MM.1S (cell line): ENCODE data around the gene SCG3.

Source experiments
- DNase-seq: peaks from one replicate; pipeline ENCODE4 v3.0.0-alpha.2; 2015
- H2AFZ ChIP-seq: fragments of 300-600 bp; sonication (generic); 2 replicates; pipeline ENCODE4 v1.6.0; 2016; ENCODE audit warnings: antibody characterized with exemption, low read length
- H3F3A ChIP-seq: fragments of 300-600 bp; sonication (generic); 2 replicates; pipeline ENCODE4 v1.6.1; 2016; ENCODE audit warnings: mild to moderate bottlenecking, antibody characterized with exemption, low read length, moderate library complexity, mixed read lengths; ENCODE audit not compliant: insufficient read depth
- H3K27ac ChIP-seq: fragments of 300-600 bp; sonication (generic); 2 replicates; pipeline ENCODE4 v1.5.1; 2016; ENCODE audit warnings: mild to moderate bottlenecking, low read length
- H3K27me3 ChIP-seq: fragments of 300-600 bp; sonication (generic); replicated peaks from 2 replicates; pipeline ENCODE4 v1.6.0; 2016; ENCODE audit warnings: low read length; ENCODE audit not compliant: insufficient read depth
- H3K36me3 ChIP-seq: fragments of 300-600 bp; sonication (generic); replicated peaks from 2 replicates; pipeline ENCODE4 v1.6.1; 2016; ENCODE audit warnings: mild to moderate bottlenecking, low read length, mixed read lengths; ENCODE audit not compliant: insufficient read depth
- H3K4me1 ChIP-seq: fragments of 300-600 bp; sonication (generic); 2 replicates; pipeline ENCODE4 v1.6.1; 2016; ENCODE audit warnings: low read length, mixed read lengths
- H3K4me2 ChIP-seq: fragments of 300-600 bp; sonication (generic); 2 replicates; pipeline ENCODE4 v1.6.0; 2016; ENCODE audit warnings: low read depth, low read length
- H3K4me3 ChIP-seq: fragments of 300-600 bp; sonication (generic); 2 replicates; pipeline ENCODE4 v1.5.1; 2016; ENCODE audit warnings: low read length, mixed read lengths
- H3K79me2 ChIP-seq: fragments of 300-600 bp; sonication (generic); 2 replicates; pipeline ENCODE4 v1.6.1; 2016; ENCODE audit warnings: mixed run types, low read length, mixed read lengths
- H3K9ac ChIP-seq: fragments of 300-600 bp; sonication (generic); 2 replicates; pipeline ENCODE4 v1.6.1; 2016; ENCODE audit warnings: low read length, mixed read lengths
- H3K9me2 ChIP-seq: fragments of 300-600 bp; sonication (generic); replicated peaks from 2 replicates; pipeline ENCODE4 v1.6.1; 2016; ENCODE audit warnings: mild to moderate bottlenecking, low read length, mixed read lengths; ENCODE audit not compliant: insufficient read depth
- H3K9me3 ChIP-seq: fragments of 300-600 bp; sonication (generic); replicated peaks from 2 replicates; pipeline ENCODE4 v1.6.1; 2016; ENCODE audit warnings: mild to moderate bottlenecking, low read length, mixed read lengths; ENCODE audit not compliant: insufficient read depth
- H4K20me1 ChIP-seq: fragments of 300-600 bp; sonication (generic); 2 replicates; pipeline ENCODE4 v1.6.1; 2016; ENCODE audit warnings: mild to moderate bottlenecking, low read length, moderate library complexity, mixed read lengths; ENCODE audit not compliant: insufficient read depth
- EZH2 ChIP-seq: fragments of 300-600 bp; sonication (generic); optimal IDR thresholded peaks from 2 replicates; pipeline ENCODE3; 2017; ENCODE audit warnings: low read depth, mild to moderate bottlenecking, antibody characterized with exemption, low read length, mixed read lengths
- EZH2phosphoT487 ChIP-seq: fragments of 300-600 bp; sonication (generic); IDR thresholded peaks from 2 replicates; pipeline ENCODE4 v1.6.1; 2018; ENCODE audit warnings: antibody characterized with exemption, low read length
- TF ChIP-seq, protein P1 (sequence below): fragments of 300-600 bp; sonication (generic); IDR thresholded peaks from 2 replicates; pipeline ENCODE4 v1.5.1; 2016; ENCODE audit warnings: antibody characterized with exemption, low read length, mixed read lengths

Gene SCG3

DNA sequence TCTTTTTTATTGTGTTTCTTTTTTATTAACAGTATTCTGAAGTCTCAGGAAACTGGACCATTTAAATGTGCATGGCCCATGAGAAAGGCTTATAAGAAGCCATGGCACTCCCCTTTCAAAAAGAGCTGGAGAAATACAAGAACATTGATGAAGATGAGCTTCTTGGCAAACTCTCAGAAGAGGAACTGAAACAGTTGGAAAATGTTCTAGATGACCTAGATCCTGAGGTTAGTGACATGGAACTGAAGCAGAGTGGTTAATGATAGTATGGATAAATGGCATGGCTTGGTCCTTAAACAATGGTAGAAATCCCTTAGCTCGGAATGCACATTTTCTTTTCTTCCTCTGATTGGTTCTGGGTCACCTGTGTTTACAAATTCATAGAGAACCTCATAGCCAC, 85.0 kb downstream of the SCG3 start:
- Histone ChIP-seq H3K79me2 (no peaks in the 10 kb centered on the region), H3K9me2 (no peaks in the 10 kb centered on the region), H3K9ac (no peak overlapping the region), H3K4me1 (no peaks in the 10 kb centered on the region), H2AFZ (no peak overlapping the region), H3K4me2 (no peak overlapping the region), H4K20me1 (no peaks in the 10 kb centered on the region), H3K4me3 (no peak overlapping the region), H3K36me3 (no peaks in the 10 kb centered on the region), H3K27me3 (no peaks in the 10 kb centered on the region), H3K27ac (no peak overlapping the region), H3F3A (no peaks in the 10 kb centered on the region), H3K9me3 (no peaks in the 10 kb centered on the region)
- TF ChIP-seq, protein P1, sequence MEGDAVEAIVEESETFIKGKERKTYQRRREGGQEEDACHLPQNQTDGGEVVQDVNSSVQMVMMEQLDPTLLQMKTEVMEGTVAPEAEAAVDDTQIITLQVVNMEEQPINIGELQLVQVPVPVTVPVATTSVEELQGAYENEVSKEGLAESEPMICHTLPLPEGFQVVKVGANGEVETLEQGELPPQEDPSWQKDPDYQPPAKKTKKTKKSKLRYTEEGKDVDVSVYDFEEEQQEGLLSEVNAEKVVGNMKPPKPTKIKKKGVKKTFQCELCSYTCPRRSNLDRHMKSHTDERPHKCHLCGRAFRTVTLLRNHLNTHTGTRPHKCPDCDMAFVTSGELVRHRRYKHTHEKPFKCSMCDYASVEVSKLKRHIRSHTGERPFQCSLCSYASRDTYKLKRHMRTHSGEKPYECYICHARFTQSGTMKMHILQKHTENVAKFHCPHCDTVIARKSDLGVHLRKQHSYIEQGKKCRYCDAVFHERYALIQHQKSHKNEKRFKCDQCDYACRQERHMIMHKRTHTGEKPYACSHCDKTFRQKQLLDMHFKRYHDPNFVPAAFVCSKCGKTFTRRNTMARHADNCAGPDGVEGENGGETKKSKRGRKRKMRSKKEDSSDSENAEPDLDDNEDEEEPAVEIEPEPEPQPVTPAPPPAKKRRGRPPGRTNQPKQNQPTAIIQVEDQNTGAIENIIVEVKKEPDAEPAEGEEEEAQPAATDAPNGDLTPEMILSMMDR: no peak
- TF ChIP-seq EZH2phosphoT487: no peak
- TF ChIP-seq EZH2: no peak
- no peak for DNase-seq

DNA sequence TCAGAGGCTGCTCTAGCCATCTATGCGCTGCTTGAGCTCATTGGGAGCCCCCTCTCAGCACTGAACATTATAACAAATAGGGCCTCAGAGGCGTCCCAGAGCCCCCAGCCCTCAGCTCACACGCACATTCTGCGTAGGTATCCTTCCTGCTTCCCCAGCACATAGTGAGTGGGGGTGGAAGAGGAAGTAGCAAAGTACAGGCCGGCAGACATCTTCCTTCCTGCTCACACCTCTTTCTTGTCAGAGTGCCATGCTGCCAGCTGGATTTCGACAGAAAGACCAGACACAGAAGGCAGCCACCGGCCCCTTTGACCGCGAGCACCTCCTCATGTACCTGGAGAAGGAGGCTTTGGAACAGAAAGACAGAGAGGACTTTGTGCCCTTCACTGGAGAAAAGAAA, 86.7 kb downstream of the SCG3 start:
- Histone ChIP-seq H3K4me3 (no peak overlapping the region), H3K4me1 (no peaks in the 10 kb centered on the region), H3K9ac (no peak overlapping the region), H3K4me2 (no peak overlapping the region), H3K36me3 (no peaks in the 10 kb centered on the region), H3K27me3 (no peaks in the 10 kb centered on the region), H4K20me1 (no peaks in the 10 kb centered on the region), H3F3A (no peaks in the 10 kb centered on the region), H3K27ac (no peak overlapping the region), H3K9me3 (no peaks in the 10 kb centered on the region), H3K79me2 (no peaks in the 10 kb centered on the region), H3K9me2 (no peaks in the 10 kb centered on the region), H2AFZ (no peak overlapping the region)
- TF ChIP-seq EZH2phosphoT487 (no peak), EZH2 (no peak)
- TF ChIP-seq, protein P1: no peak
- no peak for DNase-seq
